Aortic smooth muscle cell (primary cell): Measurements from ENCODE around the gene CRYZL1. TPM values are rescaled to one million over a fixed set of nuclear protein-coding genes. Genes with fewer than 3 reads are reported as not detected.

Experiments
- total RNA-seq: library from RNA; depleted of rRNA; stranded (reverse); fragments of >200 nt; gene quantifications from 2 replicates; pipeline ENCODE4 v1.2.3, GENCODE V29; 2014

Gene CRYZL1
- total RNA-seq: 28.9 and 36.7 TPM in 2 replicates

GRCh38 chr21:33641352-33642026 lies at the start of gene CRYZL1:
CRYZL1 (minus strand) TSS chr21:33641741; CDS start chr21:33631551, 10,190 bp downstream.

GRCh38 chr21:33642027-33642895 lies 720 bp upstream of the CRYZL1 start, which contains the start of gene ITSN1:
ITSN1 (plus strand) TSS chr21:33642501; CDS start chr21:33718829, 76,328 bp downstream.

GRCh38 chr21:33588485-33589335 lies 52.8 kb downstream of the CRYZL1 start, which contains the start of gene DONSON:
DONSON (minus strand) TSS chr21:33588684; CDS start chr21:33588641, 43 bp downstream.

GRCh38 chr21:33542640-33543504 lies 98.7 kb downstream of the CRYZL1 start, which contains the start of gene SON:
SON (plus strand) TSS chr21:33543038; CDS start chr21:33543093, 55 bp downstream.

GRCh38 chr21:33541756-33542639 lies 99.5 kb downstream of the CRYZL1 start, which contains the start of gene GART:
GART (minus strand) TSS chr21:33542117; CDS start chr21:33539315, 2,802 bp downstream.

Other genes with a start within 250 kb of the CRYZL1 start
- gene IFNGR2, start 238.3 kb downstream of the CRYZL1 start, total RNA-seq: 61.4 and 68.8 TPM in 2 replicates
- 30.1 and 32.0 TPM in 2 replicates for gene TMEM50B, start 161.8 kb downstream of the CRYZL1 start, total RNA-seq
- 1.6 and 1.8 TPM in 2 replicates for gene DNAJC28, start 150.0 kb downstream of the CRYZL1 start, total RNA-seq
- gene GART, start 99.6 kb downstream of the CRYZL1 start, total RNA-seq: 54.4 and 65.1 TPM in 2 replicates
- 134 and 197 TPM in 2 replicates for gene SON, start 98.7 kb downstream of the CRYZL1 start, total RNA-seq
- gene DONSON, start 53.1 kb downstream of the CRYZL1 start, total RNA-seq: 15.6 and 23.1 TPM in 2 replicates
- gene ITSN1, start 760 bp upstream of the CRYZL1 start, total RNA-seq: 43.3 and 46.7 TPM in 2 replicates